Activated CD4-positive, alpha-beta T cell treated with anti-CD3 and anti-CD28 coated beads, Interleukin-2, amount 10 ng/mL, durations not matched to agents 24 days and 14 days (primary cell): ENCODE data around the gene GPC3. TPM values are rescaled to one million over a fixed set of nuclear protein-coding genes. Genes with fewer than 3 reads are reported as not detected.

Source experiments
- DNase-seq: peaks from one replicate; pipeline ENCODE4 v3.0.0; 2022
- H3K27ac Mint-ChIP-seq: one replicate; pipeline ENCODE4 v1.8.0; 2022; ENCODE audit warnings: mild to moderate bottlenecking, mixed read lengths
- H3K27me3 Mint-ChIP-seq: one replicate; pipeline ENCODE4 v1.8.0; 2022; ENCODE audit warnings: mixed read lengths
- H3K36me3 Mint-ChIP-seq: one replicate; pipeline ENCODE4 v1.8.0; 2022; ENCODE audit warnings: low read depth, mild to moderate bottlenecking, mixed read lengths
- H3K4me1 Mint-ChIP-seq: one replicate; pipeline ENCODE4 v1.8.0; 2021; ENCODE audit warnings: mixed read lengths
- H3K4me3 Mint-ChIP-seq: one replicate; pipeline ENCODE4 v1.8.0; 2022; ENCODE audit warnings: mild to moderate bottlenecking, moderate library complexity, mixed read lengths
- H3K9me3 Mint-ChIP-seq: one replicate; pipeline ENCODE4 v1.8.0; 2021; ENCODE audit warnings: mixed read lengths
- intact Hi-C: fragments of 100-400 bp; cut with micrococcal nuclease; formaldehyde crosslinking; loops from one replicate; pipeline ENCODE4 v1.15.1; 2023
- total RNA-seq: library from RNA; stranded (reverse); gene quantifications from 2 replicates; pipeline ENCODE4 v1.2.3, GENCODE V29; 2022

The GPC3 gene
- total RNA-seq, 1 donor from 2014 or later: 0.21 TPM

DNA sequence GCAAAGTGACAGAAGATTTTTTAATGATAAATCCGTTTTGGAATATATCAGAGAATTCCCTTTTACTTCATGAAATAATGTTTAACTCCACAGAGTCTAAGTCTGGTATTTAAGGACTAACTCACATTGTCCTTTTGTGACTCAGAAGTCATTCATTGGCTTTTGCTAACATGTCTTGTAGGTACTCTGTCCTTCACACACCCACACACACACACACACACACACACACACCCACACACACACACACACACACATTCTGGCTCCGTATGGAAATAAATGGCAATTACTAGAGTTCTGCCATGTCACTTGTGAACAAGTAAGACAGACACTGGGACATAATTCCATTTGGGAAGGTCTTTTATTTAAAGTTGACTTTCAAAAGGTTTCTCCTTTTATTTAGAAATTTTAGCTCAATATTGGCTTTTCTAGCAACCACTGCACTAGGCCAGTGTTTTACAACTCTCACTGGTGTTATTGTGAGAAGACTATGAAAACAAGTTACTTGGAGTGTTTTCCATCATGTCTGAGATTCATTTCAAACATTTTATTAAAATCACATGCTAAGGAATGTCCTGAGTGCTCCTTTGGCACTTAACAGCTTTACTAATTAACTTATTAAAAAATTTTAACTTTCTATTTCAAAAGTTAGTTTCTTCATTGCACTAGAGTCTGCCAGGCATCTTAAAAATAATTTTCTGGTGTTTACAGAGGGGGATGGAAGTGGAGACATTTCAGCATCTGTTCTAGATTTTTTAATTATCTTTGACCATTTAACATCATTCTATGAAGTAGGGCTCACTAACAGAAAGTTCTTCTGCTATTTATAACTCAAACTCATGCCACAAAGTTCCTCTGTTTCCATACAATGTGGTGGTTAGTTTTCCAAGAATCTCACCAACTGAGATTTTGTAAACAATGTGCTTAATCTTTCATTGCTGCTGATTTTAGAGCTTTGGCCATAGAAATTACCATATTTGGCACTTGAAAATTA lies 329.8 kb downstream of the GPC3 start:
- no peaks in the 10 kb centered on the region for H3K4me1 Mint-ChIP-seq
- no peaks in the 10 kb centered on the region for H3K9me3 Mint-ChIP-seq
- DNase-seq: no peak
- H3K4me3 Mint-ChIP-seq: no peak overlapping the region
- intact Hi-C loops: no loop called here
- no peak overlapping the region for H3K27ac Mint-ChIP-seq
- no peaks in the 10 kb centered on the region for H3K27me3 Mint-ChIP-seq
- H3K36me3 Mint-ChIP-seq: no peaks in the 10 kb centered on the region

- Mint-ChIP-seq H3K36me3 (no peaks in the 10 kb centered on the region), H3K4me3 (no peak overlapping the region), H3K27me3 (no peaks in the 10 kb centered on the region), H3K4me1 (no peaks in the 10 kb centered on the region), H3K9me3 (no peaks in the 10 kb centered on the region), H3K27ac (no peak overlapping the region)
- intact Hi-C loops: no loop called here
- no peak for DNase-seq
Observed at GRCh38 chrX:133654811-133655210, 330.6 kb downstream of the GPC3 start.

DNA sequence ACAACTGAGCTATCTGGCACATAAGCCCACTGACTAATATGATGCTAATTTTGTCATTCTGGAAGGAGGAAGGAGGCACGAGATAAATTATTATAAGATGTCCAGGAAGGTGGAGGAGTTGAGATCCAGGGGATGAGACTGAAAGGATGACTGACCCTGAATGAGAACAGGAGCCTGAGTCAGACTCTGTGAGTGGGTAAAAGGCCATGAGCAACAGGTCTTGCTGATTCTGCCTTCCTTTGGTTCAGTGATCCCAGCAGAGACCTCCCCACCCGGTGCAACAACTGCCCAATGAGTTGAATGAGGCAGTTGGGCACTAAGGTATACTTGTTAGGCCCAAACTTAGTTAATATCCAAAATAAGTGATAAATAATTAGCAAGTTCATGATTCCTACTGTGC lies 332.0 kb downstream of the GPC3 start:
- H3K4me3 Mint-ChIP-seq: no peak overlapping the region
- no peak for DNase-seq
- intact Hi-C loops: no loop called here
- H3K9me3 Mint-ChIP-seq: no peaks in the 10 kb centered on the region
- no peaks in the 10 kb centered on the region for H3K4me1 Mint-ChIP-seq
- no peaks in the 10 kb centered on the region for H3K36me3 Mint-ChIP-seq
- no peaks in the 10 kb centered on the region for H3K27me3 Mint-ChIP-seq
- no peak overlapping the region for H3K27ac Mint-ChIP-seq

- no peaks in the 10 kb centered on the region for H3K36me3 Mint-ChIP-seq
- no peak overlapping the region for H3K4me3 Mint-ChIP-seq
- H3K9me3 Mint-ChIP-seq: no peaks in the 10 kb centered on the region
- H3K4me1 Mint-ChIP-seq: no peaks in the 10 kb centered on the region
- H3K27ac Mint-ChIP-seq: no peak overlapping the region
- intact Hi-C loops: no loop called here
- H3K27me3 Mint-ChIP-seq: no peaks in the 10 kb centered on the region
- DNase-seq: no peak
Observed at GRCh38 chrX:133652185-133652584, 333.2 kb downstream of the GPC3 start.

DNA sequence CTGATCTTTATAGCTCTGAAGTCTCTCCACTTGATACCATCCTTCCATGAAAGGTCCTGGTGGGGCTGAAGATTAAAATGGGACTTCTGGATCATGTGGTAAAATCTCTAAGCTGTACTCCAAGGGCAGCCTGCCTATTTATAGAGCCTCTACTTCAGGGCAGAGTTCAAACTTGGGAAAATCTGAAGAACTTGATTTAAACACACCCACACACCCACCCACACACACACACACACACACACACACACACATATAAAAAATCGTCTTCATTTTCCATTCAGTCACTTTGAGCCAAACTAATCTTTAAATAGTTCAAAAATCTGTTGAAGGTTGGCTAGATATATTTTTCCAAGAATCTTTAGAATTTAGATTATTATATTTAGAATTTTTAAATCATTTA lies 335.2 kb downstream of the GPC3 start:
- Mint-ChIP-seq H3K27me3 (no peaks in the 10 kb centered on the region), H3K36me3 (no peaks in the 10 kb centered on the region), H3K4me3 (no peak overlapping the region), H3K27ac (no peak overlapping the region), H3K4me1 (no peaks in the 10 kb centered on the region), H3K9me3 (no peaks in the 10 kb centered on the region)
- intact Hi-C loops: no loop called here
- no peak for DNase-seq

DNA sequence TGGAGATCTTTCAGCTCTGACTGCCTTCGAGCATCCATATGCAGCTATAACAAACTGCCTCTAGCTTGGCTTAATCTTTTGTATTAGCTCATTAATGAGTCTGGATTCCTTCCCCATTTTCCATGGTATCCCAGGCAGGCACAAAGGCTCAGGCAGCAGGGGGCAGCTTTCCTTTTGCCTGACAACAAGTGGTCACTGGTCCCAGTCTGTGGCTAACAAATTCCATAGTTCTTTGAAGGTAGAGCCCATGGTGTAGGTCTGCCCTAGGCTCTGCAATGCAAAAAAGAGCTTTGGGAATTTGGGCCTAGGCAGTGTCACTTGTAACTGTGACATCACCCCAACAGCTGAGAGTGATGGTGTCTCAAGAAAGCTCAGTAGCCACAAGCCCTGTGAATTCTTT lies 335.7 kb downstream of the GPC3 start:
- H3K4me1 Mint-ChIP-seq: no peaks in the 10 kb centered on the region
- H3K4me3 Mint-ChIP-seq: no peak overlapping the region
- no peaks in the 10 kb centered on the region for H3K9me3 Mint-ChIP-seq
- DNase-seq: no peak
- H3K27me3 Mint-ChIP-seq: no peaks in the 10 kb centered on the region
- H3K27ac Mint-ChIP-seq: no peak overlapping the region
- intact Hi-C loops: no loop called here
- H3K36me3 Mint-ChIP-seq: no peaks in the 10 kb centered on the region

GRCh38 chrX:133648594-133648993 lies 336.8 kb downstream of the GPC3 start:
- Mint-ChIP-seq H3K4me1 (no peaks in the 10 kb centered on the region), H3K27ac (no peak overlapping the region), H3K36me3 (no peaks in the 10 kb centered on the region), H3K9me3 (no peaks in the 10 kb centered on the region), H3K4me3 (no peak overlapping the region), H3K27me3 (no peaks in the 10 kb centered on the region)
- intact Hi-C loops: no loop called here
- DNase-seq: no peak

DNA sequence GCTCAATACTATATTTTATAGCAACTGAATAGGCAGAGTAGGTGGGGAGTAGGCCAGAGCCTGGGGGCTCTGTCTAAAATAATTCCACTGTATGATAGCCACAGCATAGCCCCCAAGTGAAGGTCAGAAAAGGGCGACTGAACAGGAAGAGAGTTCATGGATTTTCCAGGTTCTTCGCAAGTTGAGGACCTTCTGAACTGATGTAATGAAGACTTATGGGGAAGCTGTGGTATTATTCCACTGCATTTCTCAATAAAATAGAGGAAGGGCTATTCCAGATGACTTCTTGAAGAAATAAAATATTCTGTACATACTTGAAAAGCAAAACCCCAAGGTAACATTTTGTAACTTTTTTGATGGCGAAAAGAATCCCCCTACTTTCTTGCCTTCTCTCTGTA lies 338.7 kb downstream of the GPC3 start:
- DNase-seq: no peak
- no peak overlapping the region for H3K27ac Mint-ChIP-seq
- no peaks in the 10 kb centered on the region for H3K4me1 Mint-ChIP-seq
- H3K27me3 Mint-ChIP-seq: no peaks in the 10 kb centered on the region
- intact Hi-C loops: no loop called here
- no peaks in the 10 kb centered on the region for H3K36me3 Mint-ChIP-seq
- H3K4me3 Mint-ChIP-seq: no peak overlapping the region
- no peaks in the 10 kb centered on the region for H3K9me3 Mint-ChIP-seq

GRCh38 chrX:133645977-133646718 lies 339.2 kb downstream of the GPC3 start:
- H3K27ac Mint-ChIP-seq: no peak overlapping the region
- H3K4me1 Mint-ChIP-seq: no peaks in the 10 kb centered on the region
- DNase-seq: no peak
- intact Hi-C loops: no loop called here
- no peak overlapping the region for H3K4me3 Mint-ChIP-seq
- no peaks in the 10 kb centered on the region for H3K9me3 Mint-ChIP-seq
- H3K27me3 Mint-ChIP-seq: no peaks in the 10 kb centered on the region
- no peaks in the 10 kb centered on the region for H3K36me3 Mint-ChIP-seq

GRCh38 chrX:133645256-133645655 lies 340.1 kb downstream of the GPC3 start:
- no peak overlapping the region for H3K27ac Mint-ChIP-seq
- H3K4me1 Mint-ChIP-seq: no peaks in the 10 kb centered on the region
- no peaks in the 10 kb centered on the region for H3K27me3 Mint-ChIP-seq
- no peaks in the 10 kb centered on the region for H3K9me3 Mint-ChIP-seq
- no peak overlapping the region for H3K4me3 Mint-ChIP-seq
- no peak for DNase-seq
- no peaks in the 10 kb centered on the region for H3K36me3 Mint-ChIP-seq
- intact Hi-C loops: no loop called here

GRCh38 chrX:133640161-133641015 lies 345.0 kb downstream of the GPC3 start:
- no peaks in the 10 kb centered on the region for H3K27me3 Mint-ChIP-seq
- no peaks in the 10 kb centered on the region for H3K36me3 Mint-ChIP-seq
- no peak overlapping the region for H3K4me3 Mint-ChIP-seq
- intact Hi-C loops: no loop called here
- H3K27ac Mint-ChIP-seq: no peak overlapping the region
- H3K9me3 Mint-ChIP-seq: no peaks in the 10 kb centered on the region
- no peak for DNase-seq
- H3K4me1 Mint-ChIP-seq: no peaks in the 10 kb centered on the region

DNA sequence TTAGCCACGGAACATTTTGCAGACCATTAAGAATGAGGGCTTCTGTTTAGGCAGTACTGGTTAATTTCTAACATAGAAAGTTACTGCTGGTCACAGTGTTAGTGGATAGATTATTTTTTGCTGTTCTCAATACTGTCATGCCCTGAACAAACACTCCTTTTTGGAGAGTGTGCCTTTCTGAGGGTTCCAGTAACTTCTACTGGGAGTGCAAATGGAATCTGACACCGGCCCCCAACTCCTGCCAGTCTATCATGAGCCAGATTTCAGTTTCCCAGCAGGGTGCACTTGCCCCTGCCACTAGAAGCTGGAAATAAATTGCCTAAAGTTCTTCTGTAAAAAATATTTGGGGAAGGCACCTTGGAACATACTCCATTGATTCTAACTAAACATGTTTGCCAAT lies 345.7 kb downstream of the GPC3 start:
- no peak overlapping the region for H3K4me3 Mint-ChIP-seq
- H3K27ac Mint-ChIP-seq: no peak overlapping the region
- no peaks in the 10 kb centered on the region for H3K27me3 Mint-ChIP-seq
- H3K4me1 Mint-ChIP-seq: no peaks in the 10 kb centered on the region
- no peaks in the 10 kb centered on the region for H3K9me3 Mint-ChIP-seq
- no peak for DNase-seq
- no peaks in the 10 kb centered on the region for H3K36me3 Mint-ChIP-seq
- intact Hi-C loops: no loop called here

GRCh38 chrX:133638285-133638684 lies 347.1 kb downstream of the GPC3 start:
- Mint-ChIP-seq H3K9me3 (no peaks in the 10 kb centered on the region), H3K4me3 (no peak overlapping the region), H3K36me3 (no peaks in the 10 kb centered on the region), H3K27me3 (no peaks in the 10 kb centered on the region), H3K4me1 (no peaks in the 10 kb centered on the region), H3K27ac (no peak overlapping the region)
- no peak for DNase-seq
- intact Hi-C loops: no loop called here

GRCh38 chrX:133637765-133638164 lies 347.6 kb downstream of the GPC3 start:
- no peak overlapping the region for H3K27ac Mint-ChIP-seq

More at GRCh38 chrX:133637765-133638164, 347.6 kb downstream of the GPC3 start:
- Mint-ChIP-seq H3K4me1 (no peaks in the 10 kb centered on the region), H3K9me3 (no peaks in the 10 kb centered on the region), H3K27me3 (no peaks in the 10 kb centered on the region), H3K36me3 (no peaks in the 10 kb centered on the region), H3K4me3 (no peak overlapping the region)
- intact Hi-C loops: no loop called here
- DNase-seq: no peak
